Sigmoid colon (tissue), 4 donors: Measurements from ENCODE around the gene SCAF1.

Source experiments
- EP300 ChIP-seq, 4 donors: sonication (generic); formaldehyde crosslinking; IDR thresholded peaks; one replicate each; pipeline ENCODE4 v1.6.1; 2017; ENCODE audit warnings: antibody characterized with exemption in 4 of 4
- TF ChIP-seq, protein P1 (sequence below), 4 experiments: fragments of 450-650 bp in 3 of 4; fragments of 200-600 bp in 1 of 4; IDR thresholded peaks; one replicate each; pipeline ENCODE4 v1.5.1; 2016 to 2019; ENCODE audit warnings: antibody characterized with exemption in 4 of 4, mild to moderate bottlenecking in 3 of 4, moderate library complexity in 2 of 4

DNA sequence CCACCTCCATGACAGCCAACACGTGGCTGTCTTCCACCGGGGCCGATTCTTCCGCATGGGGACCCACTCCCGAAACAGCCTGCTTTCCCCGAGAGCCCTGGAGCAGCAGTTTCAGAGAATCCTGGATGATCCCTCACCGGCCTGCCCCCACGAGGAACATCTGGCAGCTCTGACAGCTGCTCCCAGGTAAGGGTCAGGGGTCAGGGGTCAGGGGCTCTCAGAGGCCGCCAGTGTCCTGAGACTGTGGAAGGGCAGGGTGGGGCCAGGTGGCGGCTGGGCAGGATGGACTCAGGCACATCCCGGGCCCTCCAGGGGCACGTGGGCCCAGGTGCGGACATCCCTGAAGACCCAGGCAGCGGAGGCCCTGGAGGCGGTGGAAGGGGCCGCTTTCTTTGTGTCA is 63.9 kb downstream of the SCAF1 start:
- no peak for TF ChIP-seq EP300 (IDR thresholded peaks at IDR 0.05)
- TF ChIP-seq, protein P1, sequence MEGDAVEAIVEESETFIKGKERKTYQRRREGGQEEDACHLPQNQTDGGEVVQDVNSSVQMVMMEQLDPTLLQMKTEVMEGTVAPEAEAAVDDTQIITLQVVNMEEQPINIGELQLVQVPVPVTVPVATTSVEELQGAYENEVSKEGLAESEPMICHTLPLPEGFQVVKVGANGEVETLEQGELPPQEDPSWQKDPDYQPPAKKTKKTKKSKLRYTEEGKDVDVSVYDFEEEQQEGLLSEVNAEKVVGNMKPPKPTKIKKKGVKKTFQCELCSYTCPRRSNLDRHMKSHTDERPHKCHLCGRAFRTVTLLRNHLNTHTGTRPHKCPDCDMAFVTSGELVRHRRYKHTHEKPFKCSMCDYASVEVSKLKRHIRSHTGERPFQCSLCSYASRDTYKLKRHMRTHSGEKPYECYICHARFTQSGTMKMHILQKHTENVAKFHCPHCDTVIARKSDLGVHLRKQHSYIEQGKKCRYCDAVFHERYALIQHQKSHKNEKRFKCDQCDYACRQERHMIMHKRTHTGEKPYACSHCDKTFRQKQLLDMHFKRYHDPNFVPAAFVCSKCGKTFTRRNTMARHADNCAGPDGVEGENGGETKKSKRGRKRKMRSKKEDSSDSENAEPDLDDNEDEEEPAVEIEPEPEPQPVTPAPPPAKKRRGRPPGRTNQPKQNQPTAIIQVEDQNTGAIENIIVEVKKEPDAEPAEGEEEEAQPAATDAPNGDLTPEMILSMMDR (IDR thresholded peaks at IDR 0.05) = no peak
